Measurements from ENCODE around the gene CER1. TPM values are rescaled to one million over a fixed set of nuclear protein-coding genes. Genes with fewer than 3 reads are reported as not detected.

CER1 gene
- total RNA-seq, 2 experiments from 2014 or later = not detected

- intact Hi-C loops (cut with DNase I, micrococcal nuclease) = no loop called here
Observed at GRCh38 chr9:14719231-14719923, 3.2 kb downstream of the CER1 start.

GRCh38 chr9:14715102-14715501, 7.4 kb downstream of the CER1 start:
- Histone ChIP-seq H3K9me3 (ENCODE audit: control insufficient read depth in 1 of 2, insufficient read depth in 1 of 2, low read length in 2 of 2) (no peaks in the 10 kb centered on the region), H3K4me3 (ENCODE audit: low read length) (no peak overlapping the region), H3K4me1 (ENCODE audit: insufficient read depth, low read length) (no peaks in the 10 kb centered on the region), H3K36me3 (ENCODE audit: insufficient read depth, low read length) (no peaks in the 10 kb centered on the region), H3K27me3 (ENCODE audit: control insufficient read depth in 1 of 2, insufficient read depth in 2 of 2, low read length in 2 of 2) (peaks cover 4 to 8% of the 10 kb centered on the region in 2 experiments), H3K27ac (ENCODE audit: low read depth in 1 of 2, low read length in 2 of 2) (no peak overlapping the region)
- ATAC-seq (ENCODE audit: poor library complexity) (no peak), DNase-seq (no peak)
- Mint-ChIP-seq H3K4me3 (no peak overlapping the region), H3K27me3 (peaks cover 48% of the 10 kb centered on the region), H3K36me3 (ENCODE audit: low read depth) (no peaks in the 10 kb centered on the region), H3K9me3 (no peaks in the 10 kb centered on the region), H3K27ac (no peak overlapping the region), H3K4me1 (ENCODE audit: low read depth) (no peaks in the 10 kb centered on the region)
- intact Hi-C loops (cut with DNase I, micrococcal nuclease) = no loop called here
- ChIA-PET CTCF (no interaction called here), POLR2A (no interaction called here)
- TF ChIP-seq CTCF (IDR thresholded peaks at IDR 0.05) = no peak

More at GRCh38 chr9:14719231-14719923, 3.2 kb downstream of the CER1 start:
- H3K4me3 Mint-ChIP-seq = no peak overlapping the region
- ChIA-PET CTCF (no interaction called here), POLR2A (no interaction called here)
- Histone ChIP-seq H3K27me3 (ENCODE audit: control insufficient read depth in 1 of 2, insufficient read depth in 2 of 2, low read length in 2 of 2) (peaks cover 0 to 8% of the 10 kb centered on the region in 2 experiments), H3K9me3 (ENCODE audit: control insufficient read depth in 1 of 2, insufficient read depth in 1 of 2, low read length in 2 of 2) (no peaks in the 10 kb centered on the region), H3K27ac (ENCODE audit: low read depth in 1 of 2, low read length in 2 of 2) (no peak overlapping the region), H3K36me3 (ENCODE audit: insufficient read depth, low read length) (no peaks in the 10 kb centered on the region), H3K4me3 (ENCODE audit: low read length) (no peak overlapping the region), H3K4me1 (ENCODE audit: insufficient read depth, low read length) (no peaks in the 10 kb centered on the region)
- H3K27ac Mint-ChIP-seq = no peak overlapping the region
- TF ChIP-seq CTCF (IDR thresholded peaks at IDR 0.05) = no peak
- no peaks in the 10 kb centered on the region for H3K4me1 Mint-ChIP-seq (ENCODE audit: low read depth)
- DNase-seq (no peak), ATAC-seq (ENCODE audit: poor library complexity) (no peak)
- H3K9me3 Mint-ChIP-seq = no peaks in the 10 kb centered on the region
- peaks cover 40% of the 10 kb centered on the region for H3K27me3 Mint-ChIP-seq
- H3K36me3 Mint-ChIP-seq (ENCODE audit: low read depth) = no peaks in the 10 kb centered on the region

- H3K27me3 Mint-ChIP-seq = peaks cover 52% of the 10 kb centered on the region
- Histone ChIP-seq H3K4me1 (ENCODE audit: insufficient read depth, low read length) (no peaks in the 10 kb centered on the region), H3K9me3 (ENCODE audit: control insufficient read depth in 1 of 2, insufficient read depth in 1 of 2, low read length in 2 of 2) (no peaks in the 10 kb centered on the region), H3K27ac (ENCODE audit: low read depth in 1 of 2, low read length in 2 of 2) (no peak overlapping the region), H3K4me3 (ENCODE audit: low read length) (no peak overlapping the region), H3K36me3 (ENCODE audit: insufficient read depth, low read length) (no peaks in the 10 kb centered on the region), H3K27me3 (ENCODE audit: control insufficient read depth in 1 of 2, insufficient read depth in 2 of 2, low read length in 2 of 2) (peaks cover 4 to 8% of the 10 kb centered on the region in 2 experiments)
- H3K4me1 Mint-ChIP-seq (ENCODE audit: low read depth) = no peaks in the 10 kb centered on the region
- ATAC-seq (ENCODE audit: poor library complexity) = no peak
- H3K36me3 Mint-ChIP-seq (ENCODE audit: low read depth) = no peaks in the 10 kb centered on the region
- no peak overlapping the region for H3K4me3 Mint-ChIP-seq
- H3K27ac Mint-ChIP-seq = no peak overlapping the region
- no peak for TF ChIP-seq CTCF (IDR thresholded peaks at IDR 0.05)
- intact Hi-C loops (cut with DNase I, micrococcal nuclease) = no loop called here
- peaks cover 1% of the 10 kb centered on the region for H3K9me3 Mint-ChIP-seq
- DNase-seq = no peak
- ChIA-PET POLR2A (no interaction called here), CTCF (no interaction called here)
Observed at GRCh38 chr9:14713187-14713767, 9.3 kb downstream of the CER1 start.
